OCI-LY1 (cell line): Measurements from ENCODE around the gene ANKIB1.
"Not testable (repeated sequence)": the region's sequence is repeated elsewhere in the genome, so short reads cannot be mapped to it uniquely, and the experiment has no call there.

Experiments used
- H2AFZ ChIP-seq: fragments of 200-600 bp; sonication (generic), shearing (Covaris generic); 2 replicates; pipeline ENCODE4 v1.6.0; 2014; ENCODE audit warnings: antibody characterized with exemption, mild to moderate bottlenecking, low read length
- H3F3A ChIP-seq: fragments of 200-600 bp; sonication (generic), shearing (Covaris generic); 2 replicates; pipeline ENCODE4 v1.6.0; 2014; ENCODE audit warnings: mild to moderate bottlenecking, antibody characterized with exemption, low read length, moderate library complexity; ENCODE audit not compliant: insufficient read depth
- H3K27ac ChIP-seq: fragments of 200-600 bp; sonication (generic); 2 replicates; pipeline ENCODE4 v1.5.1; 2014; ENCODE audit warnings: low read length, mixed run types, mild to moderate bottlenecking, low read depth; ENCODE audit not compliant: poor library complexity, severe bottlenecking
- H3K27me3 ChIP-seq: fragments of 200-600 bp; sonication (generic); 2 replicates; pipeline ENCODE4 v1.6.0; 2014; ENCODE audit warnings: antibody characterized with exemption, mild to moderate bottlenecking, low read length, moderate library complexity; ENCODE audit not compliant: insufficient read depth
- H3K36me3 ChIP-seq: fragments of 200-600 bp; sonication (generic); 2 replicates; pipeline ENCODE4 v1.6.1; 2014; ENCODE audit warnings: mild to moderate bottlenecking, antibody characterized with exemption, low read length, moderate library complexity, mixed read lengths; ENCODE audit not compliant: insufficient read depth
- H3K4me1 ChIP-seq: fragments of 200-600 bp; sonication (generic); 2 replicates; pipeline ENCODE4 v1.5.1; 2014; ENCODE audit warnings: mild to moderate bottlenecking, low read length, moderate library complexity; ENCODE audit not compliant: insufficient read depth, severe bottlenecking
- H3K4me2 ChIP-seq: fragments of 200-600 bp; sonication (generic), shearing (Covaris generic); 2 replicates; pipeline ENCODE4 v1.6.1; 2014; ENCODE audit warnings: low read length
- H3K4me3 ChIP-seq: fragments of 200-600 bp; sonication (generic); 2 replicates; pipeline ENCODE4 v1.5.1; 2014; ENCODE audit warnings: low read length, low read depth, mild to moderate bottlenecking, mixed read lengths; ENCODE audit not compliant: poor library complexity, severe bottlenecking
- H3K79me2 ChIP-seq: fragments of 200-600 bp; shearing (Covaris generic); 2 replicates; pipeline ENCODE4 v1.6.1; 2016; ENCODE audit warnings: mixed run types, low read length, mixed read lengths; ENCODE audit not compliant: insufficient read depth
- H3K9ac ChIP-seq: fragments of 200-600 bp; sonication (generic), shearing (Covaris generic); 2 replicates; pipeline ENCODE4 v1.6.1; 2014; ENCODE audit warnings: mild to moderate bottlenecking, low read length, mixed read lengths
- H3K9me2 ChIP-seq: fragments of 200-600 bp; sonication (generic), shearing (Covaris generic); 2 replicates; pipeline ENCODE4 v1.6.1; 2014; ENCODE audit warnings: low read depth, mild to moderate bottlenecking, low read length, mixed read lengths
- H3K9me3 ChIP-seq: fragments of 200-600 bp; shearing (Covaris generic); 2 replicates; pipeline ENCODE4 v1.6.1; 2014; ENCODE audit warnings: low read length, mixed read lengths
- H4K20me1 ChIP-seq: fragments of 200-600 bp; sonication (generic), shearing (Covaris generic); 2 replicates; pipeline ENCODE4 v1.6.0; 2016; ENCODE audit warnings: mild to moderate bottlenecking, low read length; ENCODE audit not compliant: insufficient read depth
- CTCF ChIP-seq: fragments of 200-600 bp; sonication (generic), shearing (Covaris generic); IDR thresholded peaks from 2 replicates; pipeline ENCODE4 v1.5.1; 2017; ENCODE audit warnings: mild to moderate bottlenecking, antibody characterized with exemption, low read length, moderate library complexity, mixed read lengths
- EZH2 ChIP-seq: fragments of 200-600 bp; sonication (generic), shearing (Covaris generic); IDR thresholded peaks from 2 replicates; pipeline ENCODE4 v1.8.0; 2017; ENCODE audit warnings: borderline replicate concordance, mixed run types, mild to moderate bottlenecking, antibody characterized with exemption, low read length, moderate library complexity, mixed read lengths

Gene ANKIB1

GRCh38 chr7:92356406-92356805 is 110.6 kb downstream of the ANKIB1 start:
- Histone ChIP-seq H3K9me3 (no peaks in the 10 kb centered on the region), H4K20me1 (no peaks in the 10 kb centered on the region), H3K9ac (no peak overlapping the region)

GRCh38 chr7:92357260-92357659 is 111.5 kb downstream of the ANKIB1 start:
- H3K9me3 ChIP-seq: no peaks in the 10 kb centered on the region
- TF ChIP-seq EZH2: no peak
- H3K9me2 ChIP-seq: no peaks in the 10 kb centered on the region
- H3K36me3 ChIP-seq: peaks cover 56% of the 10 kb centered on the region
- no peaks in the 10 kb centered on the region for H3F3A ChIP-seq
- H4K20me1 ChIP-seq: no peaks in the 10 kb centered on the region
- no peaks in the 10 kb centered on the region for H3K4me1 ChIP-seq
- no peak overlapping the region for H3K4me3 ChIP-seq
- no peak overlapping the region for H2AFZ ChIP-seq
- no peak overlapping the region for H3K9ac ChIP-seq
- H3K79me2 ChIP-seq: no peaks in the 10 kb centered on the region
- H3K27me3 ChIP-seq: no peaks in the 10 kb centered on the region
- no peak overlapping the region for H3K4me2 ChIP-seq
- H3K27ac ChIP-seq: no peak overlapping the region

More at GRCh38 chr7:92356406-92356805, 110.6 kb downstream of the ANKIB1 start:
- H3K4me2 ChIP-seq: no peak overlapping the region
- no peaks in the 10 kb centered on the region for H3K9me2 ChIP-seq
- H3K4me3 ChIP-seq: no peak overlapping the region
- H3K79me2 ChIP-seq: no peaks in the 10 kb centered on the region
- TF ChIP-seq EZH2 (no peak), CTCF (no peak)
- H3K36me3 ChIP-seq: peaks cover 52% of the 10 kb centered on the region
- no peaks in the 10 kb centered on the region for H3F3A ChIP-seq
- H2AFZ ChIP-seq: no peak overlapping the region
- H3K27me3 ChIP-seq: no peaks in the 10 kb centered on the region
- no peak overlapping the region for H3K27ac ChIP-seq
- no peaks in the 10 kb centered on the region for H3K4me1 ChIP-seq

DNA sequence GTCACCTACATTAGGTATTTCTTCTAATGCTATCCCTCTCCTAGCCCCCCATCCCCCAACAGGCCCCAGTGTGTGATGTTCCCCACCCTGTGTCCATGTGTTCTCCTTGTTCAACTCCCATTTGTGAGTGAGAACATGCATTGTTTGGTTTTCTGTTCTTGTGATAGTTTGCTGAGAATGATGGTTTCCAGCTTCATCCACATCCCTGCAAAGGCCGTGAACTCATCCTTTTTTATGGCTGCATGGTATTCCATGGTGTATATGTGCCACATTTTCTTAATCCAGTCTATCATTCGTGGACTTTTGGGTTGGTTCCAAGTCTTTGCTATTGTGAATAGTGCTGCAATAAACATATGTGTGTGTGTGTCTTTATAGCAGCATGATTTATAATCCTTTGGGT is 113.4 kb downstream of the ANKIB1 start:
- H3K9me3 ChIP-seq, H2AFZ ChIP-seq, H3K4me3 ChIP-seq, H4K20me1 ChIP-seq, H3K9ac ChIP-seq, H3K4me1 ChIP-seq, H3K27ac ChIP-seq, H3K27me3 ChIP-seq, H3K9me2 ChIP-seq, H3K79me2 ChIP-seq, H3K4me2 ChIP-seq, H3F3A ChIP-seq: not testable (repeated sequence)
- peaks cover 50% of the 10 kb centered on the region for H3K36me3 ChIP-seq

DNA sequence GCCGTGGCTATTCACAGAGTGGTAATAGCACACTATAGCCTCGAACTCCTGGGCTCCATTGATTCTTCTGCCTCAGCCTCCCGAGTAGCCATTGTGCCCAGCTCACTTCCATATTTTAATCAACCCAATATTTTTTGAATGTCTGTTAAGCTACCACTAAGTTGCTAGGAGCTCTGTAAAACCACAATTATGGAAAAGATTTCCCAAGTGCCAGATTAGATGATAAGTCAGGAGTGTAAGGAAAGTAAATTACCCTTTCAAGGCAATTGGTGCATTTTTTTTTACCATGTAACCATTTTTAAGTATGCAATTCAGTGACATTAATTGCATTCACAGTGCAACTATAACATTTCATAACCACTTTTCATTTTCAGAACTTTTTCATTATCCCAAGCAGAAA is 114.0 kb downstream of the ANKIB1 start:
- Histone ChIP-seq H3K79me2 (no peaks in the 10 kb centered on the region), H3K27ac (no peak overlapping the region), H3K27me3 (no peaks in the 10 kb centered on the region), H3K9ac (no peak overlapping the region), H3K36me3 (peaks cover 44% of the 10 kb centered on the region), H2AFZ (no peak overlapping the region), H3K9me2 (no peaks in the 10 kb centered on the region), H3F3A (no peaks in the 10 kb centered on the region), H3K4me1 (no peaks in the 10 kb centered on the region), H3K4me2 (no peak overlapping the region), H3K4me3 (no peak overlapping the region), H3K9me3 (no peaks in the 10 kb centered on the region), H4K20me1 (no peaks in the 10 kb centered on the region)
- TF ChIP-seq EZH2: no peak
- TF ChIP-seq CTCF: no peak
